ENCODE data around the gene APBA3.

Gene APBA3

DNA sequence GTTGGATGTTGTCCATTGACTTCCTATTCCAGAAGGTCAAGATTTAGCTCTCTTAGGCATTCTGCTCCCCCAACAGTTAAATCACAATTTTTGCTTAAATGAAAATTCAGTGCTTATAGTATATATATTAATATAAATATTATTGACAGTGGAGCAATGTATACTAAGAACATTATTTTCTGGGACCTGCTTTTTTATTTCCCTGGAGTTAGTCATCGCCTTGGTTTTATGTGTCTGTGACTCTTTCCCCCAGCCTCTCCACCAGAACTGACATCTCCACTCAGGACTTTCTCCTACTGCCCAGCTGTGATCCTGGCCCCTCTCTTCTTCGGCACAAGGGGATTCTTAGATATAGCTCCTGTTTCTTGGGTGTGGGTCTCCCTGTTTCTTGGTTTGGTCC, 34.9 kb upstream of the APBA3 start:
- H3K4me3 ChIP-seq (ENCODE audit: low read depth, low read length): no peak overlapping the region
- TF ChIP-seq, protein P1, sequence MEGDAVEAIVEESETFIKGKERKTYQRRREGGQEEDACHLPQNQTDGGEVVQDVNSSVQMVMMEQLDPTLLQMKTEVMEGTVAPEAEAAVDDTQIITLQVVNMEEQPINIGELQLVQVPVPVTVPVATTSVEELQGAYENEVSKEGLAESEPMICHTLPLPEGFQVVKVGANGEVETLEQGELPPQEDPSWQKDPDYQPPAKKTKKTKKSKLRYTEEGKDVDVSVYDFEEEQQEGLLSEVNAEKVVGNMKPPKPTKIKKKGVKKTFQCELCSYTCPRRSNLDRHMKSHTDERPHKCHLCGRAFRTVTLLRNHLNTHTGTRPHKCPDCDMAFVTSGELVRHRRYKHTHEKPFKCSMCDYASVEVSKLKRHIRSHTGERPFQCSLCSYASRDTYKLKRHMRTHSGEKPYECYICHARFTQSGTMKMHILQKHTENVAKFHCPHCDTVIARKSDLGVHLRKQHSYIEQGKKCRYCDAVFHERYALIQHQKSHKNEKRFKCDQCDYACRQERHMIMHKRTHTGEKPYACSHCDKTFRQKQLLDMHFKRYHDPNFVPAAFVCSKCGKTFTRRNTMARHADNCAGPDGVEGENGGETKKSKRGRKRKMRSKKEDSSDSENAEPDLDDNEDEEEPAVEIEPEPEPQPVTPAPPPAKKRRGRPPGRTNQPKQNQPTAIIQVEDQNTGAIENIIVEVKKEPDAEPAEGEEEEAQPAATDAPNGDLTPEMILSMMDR (IDR thresholded peaks at IDR 0.05; ENCODE audit: low read depth, low read length): no peak

DNA sequence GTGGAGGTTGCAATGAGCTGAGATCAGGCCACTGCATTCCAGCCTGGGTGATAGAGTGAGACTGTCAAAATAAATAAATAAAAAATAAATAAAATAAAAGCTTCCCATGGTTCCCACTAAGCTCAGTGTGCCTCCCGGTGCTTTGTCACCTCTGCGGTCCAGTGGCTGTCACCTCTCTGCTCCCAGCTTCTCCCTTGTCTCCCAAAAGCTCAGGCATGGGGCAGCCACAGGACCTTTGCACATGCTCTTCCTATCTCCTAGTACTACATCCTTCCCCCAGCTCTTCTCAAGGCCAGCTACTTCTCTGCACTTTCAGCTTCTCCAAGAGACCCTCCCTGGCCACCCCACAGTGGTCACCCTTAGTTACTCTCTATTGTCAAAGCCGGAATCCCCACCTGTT, 32.3 kb upstream of the APBA3 start:
- no peak overlapping the region for H3K4me3 ChIP-seq (ENCODE audit: low read depth, low read length)
- TF ChIP-seq, protein P1 (IDR thresholded peaks at IDR 0.05; ENCODE audit: low read depth, low read length): no peak

DNA sequence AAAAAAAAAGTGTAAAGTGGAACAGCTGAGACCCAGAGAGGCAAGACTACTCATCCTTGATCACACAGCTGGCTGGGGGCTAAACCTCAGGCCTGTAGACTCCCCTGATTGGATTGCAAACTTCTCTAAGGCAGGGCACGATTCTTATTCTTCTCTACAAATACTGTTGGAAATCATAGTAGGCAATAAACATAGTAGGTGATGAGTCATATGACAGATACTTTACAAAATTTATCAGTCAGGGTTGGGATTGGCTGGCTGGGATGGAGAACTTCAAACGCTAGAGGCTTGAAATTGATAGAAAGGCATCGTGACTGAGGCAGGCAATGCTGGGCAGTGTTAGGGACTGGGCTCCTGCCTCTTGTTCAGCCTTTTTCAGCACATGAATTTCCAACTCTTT, 30.6 kb upstream of the APBA3 start:
- no peak overlapping the region for H3K4me3 ChIP-seq (ENCODE audit: low read depth, low read length)
- TF ChIP-seq, protein P1 (IDR thresholded peaks at IDR 0.05; ENCODE audit: low read depth, low read length): no peak

DNA sequence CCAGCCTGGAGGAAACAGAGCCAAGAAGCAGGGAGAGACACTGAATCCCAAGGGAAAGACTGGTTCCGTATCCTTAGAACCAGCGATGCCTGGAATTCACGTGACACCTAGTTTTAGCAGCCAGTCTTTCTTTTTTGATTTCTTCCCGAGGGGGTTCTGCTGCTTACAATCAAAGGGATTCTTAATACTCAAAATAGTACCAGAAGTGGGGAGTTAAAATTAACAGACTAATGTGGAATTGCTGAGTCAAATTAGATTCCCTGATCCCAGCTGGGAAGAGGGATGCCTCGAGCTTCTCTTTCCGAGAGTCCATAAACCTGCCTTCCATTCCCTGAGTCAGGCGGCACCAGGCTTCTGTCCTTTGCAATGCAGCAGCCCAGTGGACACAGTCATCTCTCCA, 29.4 kb upstream of the APBA3 start:
- TF ChIP-seq, protein P1 (IDR thresholded peaks at IDR 0.05; ENCODE audit: low read depth, low read length): no peak
- H3K4me3 ChIP-seq (ENCODE audit: low read depth, low read length): no peak overlapping the region

DNA sequence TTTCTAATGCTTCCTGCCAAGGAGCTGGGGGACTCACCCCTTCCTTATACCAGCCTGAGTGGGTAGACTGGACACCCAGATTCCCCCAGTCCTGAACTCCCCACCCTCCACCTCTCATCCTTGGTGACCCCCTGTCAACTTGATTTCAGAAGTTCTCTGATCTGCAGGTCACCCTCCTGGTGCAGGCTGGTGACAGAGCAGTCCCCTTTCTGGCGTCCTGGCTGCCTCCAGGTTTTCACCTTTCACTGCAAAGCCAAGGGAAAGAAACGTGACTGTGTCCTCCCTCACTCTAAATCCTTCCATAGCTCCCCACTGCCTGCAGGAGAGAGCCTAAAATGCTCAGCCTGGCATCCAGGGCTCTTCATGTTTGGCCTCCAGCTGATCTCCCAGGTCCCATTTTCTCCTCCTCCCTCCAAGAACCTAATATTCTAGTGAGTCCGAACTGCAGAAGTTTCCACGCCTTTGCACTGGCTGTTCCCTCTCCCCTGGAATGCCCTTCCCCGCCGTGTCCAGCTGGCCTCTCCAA, 28.8 kb upstream of the APBA3 start:
- TF ChIP-seq, protein P1 (IDR thresholded peaks at IDR 0.05; ENCODE audit: low read depth, low read length): no peak

DNA sequence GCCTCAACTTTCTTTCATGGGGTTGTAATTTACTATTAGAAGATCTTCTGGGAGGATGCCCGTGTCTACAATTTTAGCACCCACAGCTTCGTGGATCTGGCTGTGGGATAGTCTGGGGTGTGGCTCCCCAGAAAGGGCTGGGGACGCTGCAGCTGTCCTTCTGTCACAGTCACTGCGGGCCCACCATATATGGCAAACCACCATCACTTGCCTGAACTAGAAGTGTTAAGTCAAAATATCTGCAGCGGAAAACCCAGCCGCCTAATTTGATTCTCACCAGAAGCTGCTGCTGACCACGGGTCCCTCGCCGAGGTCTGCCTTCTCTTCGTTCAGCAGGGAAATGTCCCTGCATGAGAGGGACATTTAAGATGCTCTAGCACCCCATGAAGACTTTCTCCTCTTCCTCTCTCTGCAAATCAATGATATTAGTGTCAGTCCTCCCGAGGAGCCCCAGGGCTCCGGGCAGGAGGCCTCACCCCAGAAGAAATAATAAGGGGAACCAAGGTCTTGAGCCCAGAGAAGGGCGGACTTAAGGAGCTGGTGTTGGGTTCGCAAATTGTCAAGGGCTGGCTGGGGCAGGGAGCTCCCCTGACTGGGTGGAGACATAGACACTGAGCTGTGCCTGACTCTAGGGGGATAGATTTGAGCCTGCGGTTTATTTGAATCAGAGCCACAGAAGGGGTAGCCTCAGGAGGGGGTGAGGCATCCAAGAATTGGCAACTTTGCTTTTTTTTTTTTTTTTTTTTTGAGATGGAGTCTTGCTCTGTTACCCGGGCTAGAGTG, 27.7 kb upstream of the APBA3 start:
- TF ChIP-seq, protein P1 (IDR thresholded peaks at IDR 0.05; ENCODE audit: low read depth, low read length): no peak
- no peak overlapping the region for H3K4me3 ChIP-seq (ENCODE audit: low read depth, low read length)

More for the DNA sequence above, 28.8 kb upstream of the APBA3 start:
- no peak overlapping the region for H3K4me3 ChIP-seq (ENCODE audit: low read depth, low read length)

All from WI38 (cell line).